HCT116 (cell line): ENCODE measurements around the gene PRRG4. TPM values are rescaled to one million over a fixed set of nuclear protein-coding genes. Genes with fewer than 3 reads are reported as not detected.

Experiments used
- ATAC-seq: fragments of 200-7000 bp; cut with Tn5 transposase; 2 replicates; pipeline ENCODE4 v1.9.1; 2020; ENCODE audit warnings: mild to moderate bottlenecking, moderate library complexity
- BruUV-seq: library from RNA; stranded (reverse); fragments of 400-500 nt; replicated peaks from 2 replicates; lab custom pipeline; 2021; lab: Mats Ljungman, UMichigan
- CTCF ChIA-PET: fragments of 300-600 bp; sonication (Branson Sonifier 250); formaldehyde crosslinking; loops from one replicate; lab custom pipeline; 2021; ENCODE audit warnings: antibody characterized with exemption; lab: Charles Lee
- POLR2A ChIA-PET: fragments of 300-600, 350-600 bp; sonication (Branson Sonifier 250); formaldehyde crosslinking; loops from one replicate; lab custom pipeline; 2021; ENCODE audit warnings: antibody characterized with exemption; lab: Charles Lee
- RAD21 ChIA-PET, 2 experiments: fragments of 300-600 bp; sonication (Branson Sonifier 250); formaldehyde crosslinking; loops; one replicate each; lab custom pipeline; 2023; ENCODE audit warnings: low total read pairs in 2 of 2; ENCODE audit not compliant: uncharacterized antibody in 2 of 2, unreplicated experiment in 2 of 2, low non-redundant PET in 1 of 2; lab: Charles Lee
- DNase-seq: peaks from one replicate; pipeline ENCODE4 v3.0.0-alpha.2; 2010; ENCODE audit warnings: low read depth, low spot score
- H2AFZ ChIP-seq: fragments of 200-600 bp; shearing (Covaris generic), sonication (generic); 2 replicates; pipeline ENCODE4 v1.6.1; 2017; ENCODE audit warnings: low read depth, mixed run types, mixed read lengths, antibody characterized with exemption, low read length; ENCODE audit not compliant: poor library complexity, severe bottlenecking
- H3K27ac ChIP-seq: 2 replicates; pipeline ENCODE4 v1.5.1; 2012; ENCODE audit warnings: low read depth, low read length
- H3K27me3 ChIP-seq: fragments of 200-600 bp; sonication (generic); 2 replicates; pipeline ENCODE4 v1.6.1; 2016; ENCODE audit warnings: mixed run types, low read length, mixed read lengths; ENCODE audit not compliant: insufficient read depth
- H3K36me3 ChIP-seq, 2 experiments: fragments of 200-500 bp in 1 of 2; fragments of 200-600 bp in 1 of 2; sonication (Bioruptor generic) in 1 of 2; sonication (generic) in 1 of 2; 2 replicates each; pipeline versions ENCODE4 v1.5.1 to v1.6.1; 2014 to 2016; ENCODE audit warnings: low read length in 2 of 2, inconsistent platforms in 1 of 2, mixed read lengths in 1 of 2, mixed run types in 1 of 2; ENCODE audit not compliant: insufficient read depth in 2 of 2, control insufficient read depth in 1 of 2
- H3K4me1 ChIP-seq, 2 experiments: fragments of 200-600 bp in 1 of 2; sonication (generic) in 1 of 2; 2 replicates each; pipeline versions ENCODE4 v1.5.1 to v1.6.1; 2012 to 2017; ENCODE audit warnings: low read length in 2 of 2, inconsistent platforms in 1 of 2, mild to moderate bottlenecking in 1 of 2, mixed read lengths in 1 of 2, mixed run types in 1 of 2, moderate library complexity in 1 of 2; ENCODE audit not compliant: insufficient read depth in 2 of 2, control insufficient read depth in 1 of 2
- H3K4me2 ChIP-seq: fragments of 200-600 bp; sonication (generic); 2 replicates; pipeline ENCODE4 v1.6.1; 2017; ENCODE audit warnings: mixed run types, low read length, mixed read lengths
- H3K4me3 ChIP-seq, 2 experiments: fragments of 200-600 bp in 1 of 2; sonication (generic) in 1 of 2; replicated peaks in 1 of 2; 2 replicates each; pipeline ENCODE4 v1.5.1; 2011 to 2016; ENCODE audit warnings: low read length in 2 of 2, control low read depth in 1 of 2, low read depth in 1 of 2, mild to moderate bottlenecking in 1 of 2, mixed read lengths in 1 of 2, mixed run types in 1 of 2
- H3K79me2 ChIP-seq: fragments of 200-600 bp; sonication (generic); 2 replicates; pipeline ENCODE4 v1.6.1; 2017; ENCODE audit warnings: mild to moderate bottlenecking, mixed run types, low read length, moderate library complexity, mixed read lengths; ENCODE audit not compliant: insufficient read depth
- H3K9ac ChIP-seq: fragments of 200-600 bp; sonication (generic); 2 replicates; pipeline ENCODE4 v1.6.1; 2016; ENCODE audit warnings: low read length, mixed read lengths
- H3K9me2 ChIP-seq: fragments of 200-600 bp; sonication (generic), shearing (Covaris generic); 2 replicates; pipeline ENCODE4 v1.6.1; 2017; ENCODE audit warnings: mixed run types, mild to moderate bottlenecking, moderate library complexity; ENCODE audit not compliant: insufficient read depth
- H3K9me3 ChIP-seq, 2 experiments: fragments of 200-500 bp in 1 of 2; fragments of 200-600 bp in 1 of 2; sonication (Bioruptor generic) in 1 of 2; sonication (generic) in 1 of 2; 2 replicates each; pipeline ENCODE4 v1.6.1; 2014 to 2017; ENCODE audit warnings: low read length in 2 of 2, mixed read lengths in 2 of 2, inconsistent platforms in 1 of 2, low read depth in 1 of 2, mild to moderate bottlenecking in 1 of 2, mixed run types in 1 of 2, moderate library complexity in 1 of 2; ENCODE audit not compliant: control insufficient read depth in 1 of 2, insufficient read depth in 1 of 2
- H4K20me1 ChIP-seq: fragments of 200-600 bp; sonication (generic), shearing (Covaris generic); 2 replicates; pipeline ENCODE4 v1.6.1; 2017; ENCODE audit warnings: mixed run types, mild to moderate bottlenecking, moderate library complexity; ENCODE audit not compliant: insufficient read depth
- CBX3 ChIP-seq: IDR thresholded peaks from 2 replicates; pipeline ENCODE4 v1.6.1; 2012; ENCODE audit warnings: low read depth
- CEBPB ChIP-seq: IDR thresholded peaks from 2 replicates; pipeline ENCODE4 v1.6.1; 2012; ENCODE audit warnings: low read depth
- EGR1 ChIP-seq: IDR thresholded peaks from 2 replicates; pipeline ENCODE4 v1.6.1; 2012; ENCODE audit warnings: low read depth
- EZH2 ChIP-seq: fragments of 200-600 bp; sonication (generic); IDR thresholded peaks from 2 replicates; pipeline ENCODE4 v1.6.1; 2017; ENCODE audit warnings: antibody characterized with exemption, mixed run types
- EZH2phosphoT487 ChIP-seq: fragments of 200-600 bp; IDR thresholded peaks from 2 replicates; pipeline ENCODE4 v1.6.1; 2018; ENCODE audit warnings: antibody characterized with exemption, borderline replicate concordance
- FOSL1 ChIP-seq: IDR thresholded peaks from 2 replicates; pipeline ENCODE4 v1.6.1; 2012; ENCODE audit warnings: low read depth
- JUND ChIP-seq: IDR thresholded peaks from 2 replicates; pipeline ENCODE4 v1.6.1; 2012
- POLR2A ChIP-seq: IDR thresholded peaks from 2 replicates; pipeline ENCODE4 v1.7.0; 2011; ENCODE audit warnings: borderline replicate concordance; ENCODE audit not compliant: insufficient read depth, insufficient read length; ENCODE audit errors: extremely low read depth
- RAD21 ChIP-seq: IDR thresholded peaks from 2 replicates; pipeline ENCODE4 v1.6.1; 2012; ENCODE audit warnings: low read depth, mild to moderate bottlenecking
- SIN3A ChIP-seq: IDR thresholded peaks from 2 replicates; pipeline ENCODE4 v1.6.1; 2012; ENCODE audit warnings: low read depth
- SP1 ChIP-seq: IDR thresholded peaks from 2 replicates; pipeline ENCODE4 v1.6.1; 2012; ENCODE audit warnings: low read depth
- SRF ChIP-seq: IDR thresholded peaks from 2 replicates; pipeline ENCODE4 v1.6.1; 2012; ENCODE audit warnings: low read depth
- TCF7L2 ChIP-seq: IDR thresholded peaks from 2 replicates; pipeline ENCODE4 v1.7.0; 2011; ENCODE audit warnings: borderline replicate concordance, inconsistent platforms; ENCODE audit not compliant: insufficient read depth, insufficient read length; ENCODE audit errors: extremely low read depth
- YY1 ChIP-seq: IDR thresholded peaks from 2 replicates; pipeline ENCODE4 v1.6.1; 2011; ENCODE audit warnings: low read length, low read depth, moderate library complexity, mild to moderate bottlenecking; ENCODE audit not compliant: insufficient replicate concordance; ENCODE audit errors: extremely low read depth
- ZFX ChIP-seq: fragments of 450-650 bp; IDR thresholded peaks from 2 replicates; pipeline ENCODE4 v1.6.1; 2017
- intact Hi-C: fragments of 100-400 bp; cut with micrococcal nuclease; formaldehyde crosslinking; loops from 2 replicates; pipeline ENCODE4 v1.10.0; 2022
- total RNA-seq: library from RNA; stranded (reverse); gene quantifications from one replicate; pipeline ENCODE4 v1.2.1, GENCODE V29; 2021; ENCODE audit not compliant: unreplicated experiment
- TF ChIP-seq, protein P1 (sequence below): IDR thresholded peaks from 2 replicates; pipeline ENCODE4 v1.6.1; 2012; ENCODE audit warnings: low read depth
- TF ChIP-seq, protein P2 (sequence below): IDR thresholded peaks from 2 replicates; pipeline ENCODE4 v1.6.1; 2012

The PRRG4 gene
- total RNA-seq, 1 experiment from 2014 or later = 5.4 TPM

DNA sequence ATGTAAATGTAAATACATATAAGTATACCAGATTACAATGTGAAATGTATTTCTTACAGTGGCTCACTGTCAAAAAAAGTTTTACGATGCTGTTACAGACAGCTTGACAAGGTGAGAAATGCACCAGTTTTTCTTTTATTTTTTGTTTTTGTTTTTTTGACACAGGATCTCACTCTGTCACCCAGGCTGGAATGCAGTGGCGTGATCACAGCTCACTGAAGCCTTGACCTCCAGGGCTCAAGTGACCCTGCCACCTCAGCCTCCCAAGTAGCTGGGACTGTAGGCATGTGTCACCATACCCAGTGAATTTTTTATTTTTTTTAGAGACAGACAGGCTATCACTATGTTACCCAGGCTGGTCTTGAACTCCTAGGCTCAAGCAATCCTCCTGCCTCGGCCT is 44.5 kb upstream of the PRRG4 start:
- POLR2A ChIA-PET = no interaction called here
- Histone ChIP-seq H3K4me2 (no peak overlapping the region), H2AFZ (no peak overlapping the region), H3K36me3 (no peaks in the 10 kb centered on the region), H3K79me2 (no peaks in the 10 kb centered on the region), H3K9me2 (no peaks in the 10 kb centered on the region; the same call in 1 of the 2 replicates), H3K9me3 (no peaks in the 10 kb centered on the region), H4K20me1 (no peaks in the 10 kb centered on the region), H3K9ac (no peak overlapping the region), H3K27me3 (no peaks in the 10 kb centered on the region), H3K27ac (no peak overlapping the region), H3K4me3 (no peak overlapping the region), H3K4me1 (no peaks in the 10 kb centered on the region)
- no TSS peak for BruUV-seq
- intact Hi-C loops = no loop called here
- no peak for DNase-seq
- RAD21 ChIA-PET = no interaction called here
- TF ChIP-seq SP1 (no peak), EZH2 (no peak), CEBPB (no peak), YY1 (no peak), ZFX (no peak), CBX3 (no peak), POLR2A (no peak), RAD21 (no peak), SRF (no peak), FOSL1 (no peak), EGR1 (no peak), EZH2phosphoT487 (no peak), SIN3A (no peak), JUND (no peak), TCF7L2 (no peak)
- TF ChIP-seq, protein P1, sequence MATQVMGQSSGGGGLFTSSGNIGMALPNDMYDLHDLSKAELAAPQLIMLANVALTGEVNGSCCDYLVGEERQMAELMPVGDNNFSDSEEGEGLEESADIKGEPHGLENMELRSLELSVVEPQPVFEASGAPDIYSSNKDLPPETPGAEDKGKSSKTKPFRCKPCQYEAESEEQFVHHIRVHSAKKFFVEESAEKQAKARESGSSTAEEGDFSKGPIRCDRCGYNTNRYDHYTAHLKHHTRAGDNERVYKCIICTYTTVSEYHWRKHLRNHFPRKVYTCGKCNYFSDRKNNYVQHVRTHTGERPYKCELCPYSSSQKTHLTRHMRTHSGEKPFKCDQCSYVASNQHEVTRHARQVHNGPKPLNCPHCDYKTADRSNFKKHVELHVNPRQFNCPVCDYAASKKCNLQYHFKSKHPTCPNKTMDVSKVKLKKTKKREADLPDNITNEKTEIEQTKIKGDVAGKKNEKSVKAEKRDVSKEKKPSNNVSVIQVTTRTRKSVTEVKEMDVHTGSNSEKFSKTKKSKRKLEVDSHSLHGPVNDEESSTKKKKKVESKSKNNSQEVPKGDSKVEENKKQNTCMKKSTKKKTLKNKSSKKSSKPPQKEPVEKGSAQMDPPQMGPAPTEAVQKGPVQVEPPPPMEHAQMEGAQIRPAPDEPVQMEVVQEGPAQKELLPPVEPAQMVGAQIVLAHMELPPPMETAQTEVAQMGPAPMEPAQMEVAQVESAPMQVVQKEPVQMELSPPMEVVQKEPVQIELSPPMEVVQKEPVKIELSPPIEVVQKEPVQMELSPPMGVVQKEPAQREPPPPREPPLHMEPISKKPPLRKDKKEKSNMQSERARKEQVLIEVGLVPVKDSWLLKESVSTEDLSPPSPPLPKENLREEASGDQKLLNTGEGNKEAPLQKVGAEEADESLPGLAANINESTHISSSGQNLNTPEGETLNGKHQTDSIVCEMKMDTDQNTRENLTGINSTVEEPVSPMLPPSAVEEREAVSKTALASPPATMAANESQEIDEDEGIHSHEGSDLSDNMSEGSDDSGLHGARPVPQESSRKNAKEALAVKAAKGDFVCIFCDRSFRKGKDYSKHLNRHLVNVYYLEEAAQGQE = no peak
- TF ChIP-seq, protein P2, sequence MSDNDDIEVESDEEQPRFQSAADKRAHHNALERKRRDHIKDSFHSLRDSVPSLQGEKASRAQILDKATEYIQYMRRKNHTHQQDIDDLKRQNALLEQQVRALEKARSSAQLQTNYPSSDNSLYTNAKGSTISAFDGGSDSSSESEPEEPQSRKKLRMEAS = no peak
- CTCF ChIA-PET = no interaction called here
- no peak for ATAC-seq
